ENCODE data around the gene SV2A.
"Not testable (repeated sequence)": the region's sequence is repeated elsewhere in the genome, so short reads cannot be mapped to it uniquely, and the experiment has no call there.

Gene SV2A

GRCh38 chr1:149886121-149886395 is 31.6 kb downstream of the SV2A start:
- not testable (repeated sequence) for DNase-seq

GRCh38 chr1:149885339-149886120 is 32.1 kb downstream of the SV2A start:
- peak; percentile 85 for DNase-seq

GRCh38 chr1:149884433-149885338 is 33.0 kb downstream of the SV2A start:
- DNase-seq = peak; percentile 35

- DNase-seq = no peak
These were observed 33.9 kb downstream of the SV2A start for GRCh38 chr1:149883598-149884247.

- no peak for DNase-seq
These were observed 35.8 kb downstream of the SV2A start for GRCh38 chr1:149881876-149882275.

GRCh38 chr1:149879556-149879955 is 38.1 kb downstream of the SV2A start:
- DNase-seq = no peak

- DNase-seq = no peak
These were observed 40.3 kb downstream of the SV2A start for GRCh38 chr1:149877211-149877946.

GRCh38 chr1:149873060-149873459 is 44.6 kb downstream of the SV2A start:
- not testable (repeated sequence) for DNase-seq

GRCh38 chr1:149866887-149867286 is 50.8 kb downstream of the SV2A start:
- DNase-seq = not testable (repeated sequence)

- DNase-seq = not testable (repeated sequence)
These were observed 56.1 kb downstream of the SV2A start for GRCh38 chr1:149861497-149862054.

- DNase-seq = not testable (repeated sequence)
These were observed 56.8 kb downstream of the SV2A start for GRCh38 chr1:149860684-149861496.

- DNase-seq = not testable (repeated sequence)
These were observed 57.4 kb downstream of the SV2A start for GRCh38 chr1:149860271-149860670.

Measured in midbrain (tissue), 1 donor.